ENCODE data around the gene MYO5A.
A peak's percentile ranks its signal among the peaks of the same experiment; 100 is the strongest.

The MYO5A gene

GRCh38 chr15:52257734-52258062 is 271.0 kb downstream of the MYO5A start:
- TF ChIP-seq, protein P1, sequence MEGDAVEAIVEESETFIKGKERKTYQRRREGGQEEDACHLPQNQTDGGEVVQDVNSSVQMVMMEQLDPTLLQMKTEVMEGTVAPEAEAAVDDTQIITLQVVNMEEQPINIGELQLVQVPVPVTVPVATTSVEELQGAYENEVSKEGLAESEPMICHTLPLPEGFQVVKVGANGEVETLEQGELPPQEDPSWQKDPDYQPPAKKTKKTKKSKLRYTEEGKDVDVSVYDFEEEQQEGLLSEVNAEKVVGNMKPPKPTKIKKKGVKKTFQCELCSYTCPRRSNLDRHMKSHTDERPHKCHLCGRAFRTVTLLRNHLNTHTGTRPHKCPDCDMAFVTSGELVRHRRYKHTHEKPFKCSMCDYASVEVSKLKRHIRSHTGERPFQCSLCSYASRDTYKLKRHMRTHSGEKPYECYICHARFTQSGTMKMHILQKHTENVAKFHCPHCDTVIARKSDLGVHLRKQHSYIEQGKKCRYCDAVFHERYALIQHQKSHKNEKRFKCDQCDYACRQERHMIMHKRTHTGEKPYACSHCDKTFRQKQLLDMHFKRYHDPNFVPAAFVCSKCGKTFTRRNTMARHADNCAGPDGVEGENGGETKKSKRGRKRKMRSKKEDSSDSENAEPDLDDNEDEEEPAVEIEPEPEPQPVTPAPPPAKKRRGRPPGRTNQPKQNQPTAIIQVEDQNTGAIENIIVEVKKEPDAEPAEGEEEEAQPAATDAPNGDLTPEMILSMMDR (IDR thresholded peaks at IDR 0.05; ENCODE audit: insufficient read depth, missing control alignments) = no peak
- FAIRE-seq (no peak), DNase-seq (ENCODE audit: insufficient read length, low spot score) (peak; percentile 80)
